ENCODE results near the gene FAAP20.

The FAAP20 gene

GRCh38 chr1:2229911-2230731 lies 35.5 kb upstream of the FAAP20 start:
- no peak overlapping the region for H3K27ac ChIP-seq (ENCODE audit: insufficient read depth, low read depth, low read length, poor library complexity, severe bottlenecking)

GRCh38 chr1:2229037-2229864 lies 34.7 kb upstream of the FAAP20 start:
- WGBS, 2 experiments: 1 to 2% methylated on average over 77 of the region's 77 CpGs
- Histone ChIP-seq H3K9me3 (ENCODE audit: control insufficient read depth, low read length) (no peaks in the 10 kb centered on the region), H3K27me3 (ENCODE audit: control insufficient read depth, insufficient read depth, low read length, poor library complexity, severe bottlenecking) (peaks cover 12% of the 10 kb centered on the region), H3K4me1 (ENCODE audit: control insufficient read depth, insufficient read depth, low read length) (peaks cover 41% of the 10 kb centered on the region), H3K36me3 (ENCODE audit: control insufficient read depth, insufficient read depth, low read length) (no peaks in the 10 kb centered on the region), H3K27ac (ENCODE audit: insufficient read depth, low read depth, low read length, poor library complexity, severe bottlenecking) (no peak overlapping the region), H3K4me3 (ENCODE audit: insufficient read depth, low read depth, low read length) (peak overlapping the region; percentile 69)

More at GRCh38 chr1:2229911-2230731, 35.5 kb upstream of the FAAP20 start:
- peaks cover 12% of the 10 kb centered on the region for H3K27me3 ChIP-seq (ENCODE audit: control insufficient read depth, insufficient read depth, low read length, poor library complexity, severe bottlenecking)
- no peaks in the 10 kb centered on the region for H3K9me3 ChIP-seq (ENCODE audit: control insufficient read depth, low read length)
- H3K4me1 ChIP-seq (ENCODE audit: control insufficient read depth, insufficient read depth, low read length): peaks cover 42% of the 10 kb centered on the region
- WGBS, 2 experiments: 11 to 18% methylated on average over 32 of the region's 32 CpGs
- peak overlapping the region; percentile 69 for H3K4me3 ChIP-seq (ENCODE audit: insufficient read depth, low read depth, low read length)
- no peaks in the 10 kb centered on the region for H3K36me3 ChIP-seq (ENCODE audit: control insufficient read depth, insufficient read depth, low read length)

GRCh38 chr1:2228694-2229036 lies 34.1 kb upstream of the FAAP20 start:
- H3K27ac ChIP-seq (ENCODE audit: insufficient read depth, low read depth, low read length, poor library complexity, severe bottlenecking): no peak overlapping the region
- H3K36me3 ChIP-seq (ENCODE audit: control insufficient read depth, insufficient read depth, low read length): no peaks in the 10 kb centered on the region
- WGBS, 2 experiments: 0% methylated on average over 50 of the region's 50 CpGs
- peak overlapping the region; percentile 69 for H3K4me3 ChIP-seq (ENCODE audit: insufficient read depth, low read depth, low read length)
- H3K27me3 ChIP-seq (ENCODE audit: control insufficient read depth, insufficient read depth, low read length, poor library complexity, severe bottlenecking): peaks cover 12% of the 10 kb centered on the region
- peaks cover 35% of the 10 kb centered on the region for H3K4me1 ChIP-seq (ENCODE audit: control insufficient read depth, insufficient read depth, low read length)
- H3K9me3 ChIP-seq (ENCODE audit: control insufficient read depth, low read length): no peaks in the 10 kb centered on the region

GRCh38 chr1:2228157-2228594 lies 33.6 kb upstream of the FAAP20 start, which contains the start of gene SKI:
SKI (plus strand) TSS chr1:2228319; CDS start chr1:2228767, 448 bp downstream.
- WGBS, 2 experiments: 0% methylated on average over 100 of the region's 100 CpGs
- peak within 1 kb of the TSS; percentile 69 for H3K4me3 ChIP-seq (ENCODE audit: insufficient read depth, low read depth, low read length)
- H3K36me3 ChIP-seq (ENCODE audit: control insufficient read depth, insufficient read depth, low read length): no peaks in the 10 kb centered on the region
- H3K27ac ChIP-seq (ENCODE audit: insufficient read depth, low read depth, low read length, poor library complexity, severe bottlenecking): peak within 1 kb of the TSS; percentile 77
- H3K27me3 ChIP-seq (ENCODE audit: control insufficient read depth, insufficient read depth, low read length, poor library complexity, severe bottlenecking): peaks cover 12% of the 10 kb centered on the region
- peaks cover 30% of the 10 kb centered on the region for H3K4me1 ChIP-seq (ENCODE audit: control insufficient read depth, insufficient read depth, low read length)
- H3K9me3 ChIP-seq (ENCODE audit: control insufficient read depth, low read length): no peaks in the 10 kb centered on the region

GRCh38 chr1:2227346-2228156 lies 33.0 kb upstream of the FAAP20 start:
- Histone ChIP-seq H3K4me1 (ENCODE audit: control insufficient read depth, insufficient read depth, low read length) (peaks cover 24% of the 10 kb centered on the region), H3K9me3 (ENCODE audit: control insufficient read depth, low read length) (no peaks in the 10 kb centered on the region), H3K4me3 (ENCODE audit: insufficient read depth, low read depth, low read length) (peak overlapping the region; percentile 66), H3K27ac (ENCODE audit: insufficient read depth, low read depth, low read length, poor library complexity, severe bottlenecking) (peak overlapping the region; percentile 77), H3K36me3 (ENCODE audit: control insufficient read depth, insufficient read depth, low read length) (no peaks in the 10 kb centered on the region), H3K27me3 (ENCODE audit: control insufficient read depth, insufficient read depth, low read length, poor library complexity, severe bottlenecking) (peaks cover 12% of the 10 kb centered on the region)
- 0% methylated on average over 129 of the region's 129 CpGs for WGBS, 2 experiments

GRCh38 chr1:2226525-2227345 lies 32.2 kb upstream of the FAAP20 start:
- Histone ChIP-seq H3K27me3 (ENCODE audit: control insufficient read depth, insufficient read depth, low read length, poor library complexity, severe bottlenecking) (peaks cover 12% of the 10 kb centered on the region), H3K4me1 (ENCODE audit: control insufficient read depth, insufficient read depth, low read length) (peaks cover 16% of the 10 kb centered on the region), H3K27ac (ENCODE audit: insufficient read depth, low read depth, low read length, poor library complexity, severe bottlenecking) (peak overlapping the region; percentile 77), H3K36me3 (ENCODE audit: control insufficient read depth, insufficient read depth, low read length) (no peaks in the 10 kb centered on the region), H3K9me3 (ENCODE audit: control insufficient read depth, low read length) (no peaks in the 10 kb centered on the region), H3K4me3 (ENCODE audit: insufficient read depth, low read depth, low read length) (peak overlapping the region; percentile 66)
- WGBS, 2 experiments: 17% methylated on average over 73 of the region's 73 CpGs

- 93 to 94% methylated on average over 18 of the region's 18 CpGs for WGBS, 2 experiments
- Histone ChIP-seq H3K9me3 (ENCODE audit: control insufficient read depth, low read length) (no peaks in the 10 kb centered on the region), H3K4me1 (ENCODE audit: control insufficient read depth, insufficient read depth, low read length) (peaks cover 6% of the 10 kb centered on the region), H3K36me3 (ENCODE audit: control insufficient read depth, insufficient read depth, low read length) (no peaks in the 10 kb centered on the region), H3K27me3 (ENCODE audit: control insufficient read depth, insufficient read depth, low read length, poor library complexity, severe bottlenecking) (peaks cover 12% of the 10 kb centered on the region), H3K4me3 (ENCODE audit: insufficient read depth, low read depth, low read length) (no peak overlapping the region), H3K27ac (ENCODE audit: insufficient read depth, low read depth, low read length, poor library complexity, severe bottlenecking) (no peak overlapping the region)
Measured at GRCh38 chr1:2224631-2225428, 30.3 kb upstream of the FAAP20 start.

GRCh38 chr1:2224170-2224584 lies 29.6 kb upstream of the FAAP20 start:
- no peaks in the 10 kb centered on the region for H3K9me3 ChIP-seq (ENCODE audit: control insufficient read depth, low read length)
- peaks cover 6% of the 10 kb centered on the region for H3K4me1 ChIP-seq (ENCODE audit: control insufficient read depth, insufficient read depth, low read length)
- H3K4me3 ChIP-seq (ENCODE audit: insufficient read depth, low read depth, low read length): no peak overlapping the region
- peaks cover 12% of the 10 kb centered on the region for H3K27me3 ChIP-seq (ENCODE audit: control insufficient read depth, insufficient read depth, low read length, poor library complexity, severe bottlenecking)
- H3K36me3 ChIP-seq (ENCODE audit: control insufficient read depth, insufficient read depth, low read length): no peaks in the 10 kb centered on the region
- WGBS, 2 experiments: 96% methylated on average over 7 of the region's 7 CpGs
- H3K27ac ChIP-seq (ENCODE audit: insufficient read depth, low read depth, low read length, poor library complexity, severe bottlenecking): no peak overlapping the region

GRCh38 chr1:2221271-2221670 lies 26.7 kb upstream of the FAAP20 start:
- Histone ChIP-seq H3K4me1 (ENCODE audit: control insufficient read depth, insufficient read depth, low read length) (peaks cover under 1% of the 10 kb centered on the region), H3K9me3 (ENCODE audit: control insufficient read depth, low read length) (no peaks in the 10 kb centered on the region), H3K27ac (ENCODE audit: insufficient read depth, low read depth, low read length, poor library complexity, severe bottlenecking) (no peak overlapping the region), H3K36me3 (ENCODE audit: control insufficient read depth, insufficient read depth, low read length) (no peaks in the 10 kb centered on the region), H3K4me3 (ENCODE audit: insufficient read depth, low read depth, low read length) (no peak overlapping the region), H3K27me3 (ENCODE audit: control insufficient read depth, insufficient read depth, low read length, poor library complexity, severe bottlenecking) (peaks cover 5% of the 10 kb centered on the region)
- 80 to 81% methylated on average over 3 of the region's 3 CpGs for WGBS, 2 experiments
